Activated T-cell treated with anti-CD3 and anti-CD28 coated beads, Interleukin-2, amount 50 U/mL, for 72 hours (primary cell): Measurements from ENCODE around the gene FKBP11. TPM values are rescaled to one million over a fixed set of nuclear protein-coding genes. Genes with fewer than 3 reads are reported as not detected.
A peak's percentile ranks its signal among the peaks of the same experiment; 100 is the strongest.

ENCODE experiments used
- ATAC-seq, 2 donors: fragments of 150-1000 bp; cut with Tn5 transposase; replicated peaks in 1 of 2; 2 replicates each; pipeline ENCODE4 v1.10.0; 2021; ENCODE audit warnings: moderate library complexity in 2 of 2, mild to moderate bottlenecking in 1 of 2
- DNase-seq, 2 donors: peaks; one replicate each; pipeline ENCODE4 v3.0.0; 2021 to 2022; ENCODE audit warnings: mixed read lengths in 1 of 2
- H3K27ac Mint-ChIP-seq: one replicate; pipeline ENCODE4 v1.8.0; 2022; ENCODE audit warnings: mild to moderate bottlenecking, moderate library complexity, mixed read lengths
- H3K27me3 Mint-ChIP-seq: one replicate; pipeline ENCODE4 v1.8.0; 2022; ENCODE audit warnings: low read depth, mixed read lengths
- H3K36me3 Mint-ChIP-seq, 2 donors: one replicate each; pipeline ENCODE4 v1.8.0; 2022; ENCODE audit warnings: mixed read lengths in 2 of 2, mild to moderate bottlenecking in 1 of 2; ENCODE audit not compliant: insufficient read depth in 2 of 2
- H3K4me1 Mint-ChIP-seq: one replicate; pipeline ENCODE4 v1.8.0; 2022; ENCODE audit warnings: low read depth, mixed read lengths
- H3K4me3 Mint-ChIP-seq, 2 donors: one replicate each; pipeline ENCODE4 v1.8.0; 2022; ENCODE audit warnings: mild to moderate bottlenecking in 2 of 2, mixed read lengths in 2 of 2, moderate library complexity in 2 of 2
- H3K9me3 Mint-ChIP-seq, 2 donors: one replicate each; pipeline ENCODE4 v1.8.0; 2022; ENCODE audit warnings: mixed read lengths in 2 of 2
- total RNA-seq, 2 donors: library from RNA; stranded (reverse); gene quantifications; one replicate each; pipeline ENCODE4 v1.2.3, GENCODE V29; 2022

FKBP11 gene
- total RNA-seq, 2 donors from 2014 or later, result 67.9 to 107 TPM

DNA sequence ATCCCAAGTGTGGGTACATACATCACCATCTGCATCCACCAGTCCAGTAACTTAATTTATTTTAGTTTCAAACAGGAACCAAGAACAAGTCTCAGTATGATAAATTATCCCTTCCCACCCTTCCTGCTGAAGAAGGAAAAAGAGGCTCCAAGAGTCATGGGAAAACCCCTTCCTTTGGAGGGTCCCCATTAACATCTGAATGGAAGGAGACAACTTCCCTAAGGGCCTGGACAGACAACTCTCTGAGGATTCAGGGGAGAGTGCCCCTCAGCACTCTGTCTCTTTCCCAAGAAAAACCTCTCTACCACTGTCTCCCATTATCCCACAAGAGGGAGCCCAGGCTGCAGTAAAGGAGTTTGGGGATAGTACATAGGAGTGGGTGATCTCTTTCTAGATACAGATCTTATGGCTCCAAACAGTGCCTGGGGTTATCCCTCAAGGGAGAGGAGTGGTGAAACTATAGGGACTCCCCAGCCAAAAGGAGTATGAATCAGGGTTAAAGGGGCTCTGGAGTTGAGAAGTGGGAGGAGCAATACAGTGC, 40.1 kb upstream of the FKBP11 start:
- ATAC-seq, result peak in 1 of 2 donors; percentile 42
- DNase-seq, result no peak

GRCh38 chr12:48961801-48962200, 36.5 kb upstream of the FKBP11 start:
- no peaks in the 10 kb centered on the region for H3K9me3 Mint-ChIP-seq
- ATAC-seq (no peak), DNase-seq (no peak)
- peaks cover 15% of the 10 kb centered on the region for H3K4me1 Mint-ChIP-seq
- H3K4me3 Mint-ChIP-seq, result no peak overlapping the region
- no peak overlapping the region for H3K27ac Mint-ChIP-seq
- no peaks in the 10 kb centered on the region for H3K36me3 Mint-ChIP-seq
- peaks cover 12% of the 10 kb centered on the region for H3K27me3 Mint-ChIP-seq

More for the DNA sequence above, 40.1 kb upstream of the FKBP11 start:
- peaks cover 21% of the 10 kb centered on the region for H3K4me1 Mint-ChIP-seq
- H3K27me3 Mint-ChIP-seq, result peaks cover 19% of the 10 kb centered on the region
- no peak overlapping the region for H3K27ac Mint-ChIP-seq
- no peaks in the 10 kb centered on the region for H3K36me3 Mint-ChIP-seq
- no peak overlapping the region for H3K4me3 Mint-ChIP-seq
- H3K9me3 Mint-ChIP-seq, result no peaks in the 10 kb centered on the region

DNA sequence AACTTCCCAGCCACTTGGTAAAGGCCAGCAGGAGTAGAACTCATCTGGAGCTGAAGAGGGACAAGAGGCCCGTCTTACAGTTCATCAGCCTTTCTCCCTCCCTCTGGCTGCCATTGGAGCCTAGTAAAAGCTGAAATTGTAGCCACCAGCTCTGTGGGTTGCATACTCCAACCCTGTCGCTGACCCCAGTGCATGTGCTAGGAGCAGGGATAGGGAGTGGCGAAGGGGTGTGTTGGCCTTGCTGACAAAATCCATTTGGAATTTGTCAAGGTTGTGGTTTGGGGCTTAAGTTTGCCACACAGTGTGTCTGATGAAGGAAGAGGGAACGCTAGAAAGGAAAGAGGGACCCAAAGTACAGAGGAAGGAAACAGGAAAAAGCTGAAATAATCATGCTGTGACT, 36.0 kb upstream of the FKBP11 start:
- Mint-ChIP-seq H3K36me3 (no peaks in the 10 kb centered on the region), H3K9me3 (no peaks in the 10 kb centered on the region), H3K27ac (no peak overlapping the region), H3K27me3 (peaks cover 12% of the 10 kb centered on the region), H3K4me3 (no peak overlapping the region), H3K4me1 (peaks cover 19% of the 10 kb centered on the region)
- no peak for ATAC-seq
- DNase-seq, result no peak

DNA sequence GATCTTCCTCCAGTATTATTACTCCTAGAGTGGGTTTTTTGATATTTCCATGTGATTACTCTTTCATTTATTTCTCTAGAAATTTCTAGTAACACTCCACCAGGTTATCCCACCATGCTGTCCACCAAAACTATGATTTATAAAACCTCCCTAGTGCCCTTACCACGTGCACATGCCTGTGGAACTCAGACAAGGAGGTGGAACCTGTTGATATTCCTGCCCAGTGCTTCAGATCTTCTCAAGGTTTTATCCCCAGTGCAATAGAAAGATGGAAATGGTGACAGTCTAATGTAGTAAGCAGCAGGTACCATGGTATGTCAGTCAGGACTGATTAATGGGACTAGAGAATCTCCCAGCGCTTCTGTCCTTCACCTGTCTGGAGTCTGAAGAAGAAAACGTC, 35.5 kb upstream of the FKBP11 start:
- ATAC-seq (no peak), DNase-seq (no peak)
- Mint-ChIP-seq H3K9me3 (no peaks in the 10 kb centered on the region), H3K36me3 (no peaks in the 10 kb centered on the region), H3K4me3 (no peak overlapping the region), H3K4me1 (peaks cover 24% of the 10 kb centered on the region), H3K27ac (no peak overlapping the region), H3K27me3 (peaks cover 12% of the 10 kb centered on the region)

- DNase-seq (no peak), ATAC-seq (no peak)
- Mint-ChIP-seq H3K9me3 (no peaks in the 10 kb centered on the region), H3K27ac (no peak overlapping the region), H3K4me1 (peaks cover 33% of the 10 kb centered on the region), H3K36me3 (no peaks in the 10 kb centered on the region), H3K4me3 (peak overlapping the region; percentile 90 to 99), H3K27me3 (peaks cover 12% of the 10 kb centered on the region)
Measured at GRCh38 chr12:48958049-48958388, 32.7 kb upstream of the FKBP11 start.

DNA sequence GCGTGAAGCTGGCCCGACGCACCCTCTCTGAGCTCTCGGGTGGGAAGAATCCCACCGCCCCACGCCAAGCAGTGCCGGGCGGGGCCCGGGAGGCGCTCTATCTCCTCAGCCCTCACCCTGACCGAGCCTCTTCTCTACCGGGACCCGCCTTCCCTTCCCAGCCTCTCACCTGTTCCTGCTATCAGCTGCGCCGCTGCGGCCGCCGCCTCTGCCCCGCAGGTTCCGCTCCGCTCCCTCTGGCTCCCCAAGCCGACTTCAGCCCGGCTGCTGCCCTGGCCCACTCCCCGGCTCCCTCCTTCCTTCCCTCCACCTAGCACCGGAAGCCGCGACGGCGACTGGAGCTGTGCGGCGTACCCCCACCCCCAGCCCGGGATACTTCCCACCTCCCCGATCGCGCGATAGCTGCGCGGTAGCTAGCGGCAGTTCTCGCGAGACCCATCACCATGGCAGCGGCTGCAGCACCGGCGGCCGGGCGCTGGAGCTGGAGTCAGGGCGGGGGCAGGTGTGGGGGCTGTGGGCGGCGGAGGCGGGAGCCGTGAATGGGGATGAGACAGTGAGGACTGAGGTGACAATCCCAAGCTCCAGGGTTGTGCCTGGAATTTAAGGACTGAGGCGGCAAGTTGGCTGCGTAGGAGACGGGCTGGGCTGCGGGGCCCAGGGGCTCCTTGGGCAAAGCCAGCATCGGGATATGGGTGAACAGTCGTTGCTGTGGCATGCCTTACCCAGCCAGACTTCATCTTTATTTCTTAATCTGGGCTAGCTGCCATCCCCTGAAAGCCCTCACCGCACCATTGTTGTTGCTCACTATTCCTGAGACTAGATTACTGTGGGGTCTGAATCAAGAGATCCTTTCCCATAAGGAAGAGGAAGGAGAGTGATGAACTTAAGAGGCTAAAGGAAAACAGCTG, 32.1 kb upstream of the FKBP11 start, which contains the start of gene ARF3:
TSS of gene ARF3 (minus strand) at position 347 of the 908 bp plus-strand sequence. CDS start 16,392 bp downstream, outside the sequence.
- Mint-ChIP-seq H3K9me3 (no peaks in the 10 kb centered on the region), H3K36me3 (no peaks in the 10 kb centered on the region), H3K4me1 (peaks cover 33% of the 10 kb centered on the region), H3K4me3 (peak within 1 kb of the TSS; percentile 90 to 99), H3K27ac (peak within 1 kb of the TSS; percentile 71), H3K27me3 (peaks cover 12% of the 10 kb centered on the region)
- ATAC-seq (peak; percentile 99), DNase-seq (peak; percentile 94 to 95)

DNA sequence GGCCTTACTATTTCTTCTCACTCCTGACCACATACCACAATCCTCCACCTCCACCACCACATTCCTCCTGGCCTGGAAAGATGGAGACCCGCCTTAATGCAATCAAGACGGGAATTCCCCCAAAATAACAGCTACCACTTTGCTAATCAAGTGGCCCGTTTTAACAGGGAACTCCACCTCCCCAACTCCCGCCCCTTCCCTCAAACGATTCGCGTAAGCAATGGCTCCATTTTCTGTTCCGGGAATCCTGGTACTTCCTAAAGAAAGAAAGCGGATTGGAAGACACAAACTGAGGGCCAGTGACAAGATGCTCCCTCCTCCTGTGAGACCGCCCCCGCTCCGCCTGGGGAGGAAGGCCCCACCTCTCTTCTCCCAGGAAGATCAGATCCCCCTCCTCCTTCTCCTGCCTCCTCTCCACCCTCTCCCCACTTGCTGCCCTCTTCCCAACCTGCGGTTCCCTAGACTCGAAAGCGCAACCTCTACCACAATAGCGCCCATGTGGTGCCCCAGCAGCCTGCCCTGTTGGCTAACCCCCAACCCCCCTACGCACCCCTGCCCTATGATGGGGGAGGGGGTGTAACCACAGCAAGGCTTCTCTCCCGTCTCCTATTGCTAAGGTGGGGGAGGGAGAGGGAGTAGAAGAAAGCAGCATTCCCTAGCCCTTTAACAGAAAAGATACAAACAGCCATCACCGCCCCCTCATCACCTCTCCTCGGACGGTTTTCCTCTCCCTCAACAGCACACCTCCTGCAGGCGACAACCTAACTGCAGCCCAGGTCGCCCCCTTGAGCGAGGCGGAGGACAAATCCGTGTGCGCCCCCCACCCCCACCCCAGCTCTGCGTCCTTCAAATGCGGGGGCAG, 31.2 kb upstream of the FKBP11 start:
- Mint-ChIP-seq H3K4me3 (peak overlapping the region; percentile 90 to 99), H3K27me3 (peaks cover 12% of the 10 kb centered on the region), H3K27ac (peak overlapping the region; percentile 79), H3K9me3 (no peaks in the 10 kb centered on the region), H3K36me3 (no peaks in the 10 kb centered on the region), H3K4me1 (peaks cover 33% of the 10 kb centered on the region)
- DNase-seq (peak in 1 of 2 donors; percentile 24), ATAC-seq (peak; percentile 12 to 26)

- DNase-seq, result no peak
- H3K27me3 Mint-ChIP-seq, result peaks cover 12% of the 10 kb centered on the region
- no peaks in the 10 kb centered on the region for H3K36me3 Mint-ChIP-seq
- H3K27ac Mint-ChIP-seq, result no peak overlapping the region
- H3K4me1 Mint-ChIP-seq, result peaks cover 33% of the 10 kb centered on the region
- peak overlapping the region; percentile 90 to 99 for H3K4me3 Mint-ChIP-seq
- ATAC-seq, result no peak
- H3K9me3 Mint-ChIP-seq, result no peaks in the 10 kb centered on the region
Measured at GRCh38 chr12:48954841-48955501, 29.7 kb upstream of the FKBP11 start.

GRCh38 chr12:48954061-48954460, 28.8 kb upstream of the FKBP11 start:
- DNase-seq (no peak), ATAC-seq (no peak)
- H3K27ac Mint-ChIP-seq, result no peak overlapping the region
- H3K4me1 Mint-ChIP-seq, result peaks cover 38% of the 10 kb centered on the region
- H3K27me3 Mint-ChIP-seq, result peaks cover 4% of the 10 kb centered on the region
- H3K36me3 Mint-ChIP-seq, result no peaks in the 10 kb centered on the region
- H3K9me3 Mint-ChIP-seq, result no peaks in the 10 kb centered on the region
- no peak overlapping the region for H3K4me3 Mint-ChIP-seq

DNA sequence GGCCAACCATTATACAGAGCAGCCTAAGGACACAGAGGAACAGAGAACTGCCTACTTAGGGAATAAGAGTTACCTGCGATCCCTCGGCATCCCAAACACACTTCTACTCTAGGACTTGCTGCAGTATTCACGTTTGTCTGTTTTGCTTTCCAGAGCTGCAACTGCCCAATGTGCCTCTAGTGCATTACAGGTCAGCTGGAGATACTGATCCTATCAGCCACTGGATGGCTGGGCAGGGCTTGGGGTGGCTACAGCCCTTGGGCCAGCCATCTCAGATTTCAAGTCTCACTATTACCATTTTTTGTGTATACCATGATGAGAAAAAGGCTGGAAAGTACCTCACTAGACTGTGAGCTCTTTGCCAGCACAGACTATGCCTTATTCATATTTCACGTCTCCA, 27.4 kb upstream of the FKBP11 start:
- no peak for ATAC-seq
- peaks cover 40% of the 10 kb centered on the region for H3K4me1 Mint-ChIP-seq
- no peaks in the 10 kb centered on the region for H3K9me3 Mint-ChIP-seq
- H3K4me3 Mint-ChIP-seq, result no peak overlapping the region
- no peak for DNase-seq
- peaks cover 2 to 3% of the 10 kb centered on the region in 2 donors for H3K36me3 Mint-ChIP-seq
- H3K27me3 Mint-ChIP-seq, result no peaks in the 10 kb centered on the region
- no peak overlapping the region for H3K27ac Mint-ChIP-seq

- Mint-ChIP-seq H3K4me3 (no peak overlapping the region), H3K27ac (no peak overlapping the region), H3K4me1 (peaks cover 16% of the 10 kb centered on the region), H3K9me3 (no peaks in the 10 kb centered on the region), H3K27me3 (no peaks in the 10 kb centered on the region), H3K36me3 (peaks cover 2 to 3% of the 10 kb centered on the region in 2 donors)
- ATAC-seq (no peak), DNase-seq (no peak)
Measured at GRCh38 chr12:48947727-48948126, 22.4 kb upstream of the FKBP11 start.

GRCh38 chr12:48946943-48947342, 21.7 kb upstream of the FKBP11 start:
- Mint-ChIP-seq H3K4me3 (no peak overlapping the region), H3K4me1 (peaks cover 16% of the 10 kb centered on the region), H3K27ac (no peak overlapping the region), H3K27me3 (no peaks in the 10 kb centered on the region), H3K9me3 (no peaks in the 10 kb centered on the region), H3K36me3 (peaks cover 2 to 3% of the 10 kb centered on the region in 2 donors)
- ATAC-seq (no peak), DNase-seq (no peak)
